Hepatocyte (in vitro differentiated cells): ENCODE results near the gene TRPT1. TPM values are rescaled to one million over a fixed set of nuclear protein-coding genes. Genes with fewer than 3 reads are reported as not detected.

Experiments
- DNase-seq: peaks from one replicate; pipeline ENCODE4 v3.0.0-alpha.2; 2016; ENCODE audit warnings: low spot score
- H2AFZ ChIP-seq: fragments of 200-600 bp; sonication (generic); 2 replicates; pipeline ENCODE4 v1.6.0; 2016; ENCODE audit warnings: antibody characterized with exemption, mild to moderate bottlenecking
- H3K27ac ChIP-seq: fragments of 200-600 bp; sonication (generic); 2 replicates; pipeline ENCODE4 v1.5.1; 2016; ENCODE audit warnings: mild to moderate bottlenecking
- H3K27me3 ChIP-seq: fragments of 200-600 bp; sonication (generic); 2 replicates; pipeline ENCODE4 v1.6.1; 2016
- H3K36me3 ChIP-seq: fragments of 200-600 bp; sonication (generic); replicated peaks from 2 replicates; pipeline ENCODE4 v1.5.1; 2016; ENCODE audit warnings: low read depth; ENCODE audit not compliant: insufficient read depth
- H3K4me1 ChIP-seq: fragments of 200-600 bp; sonication (generic); 2 replicates; pipeline ENCODE4 v1.5.1; 2016; ENCODE audit warnings: mild to moderate bottlenecking, moderate library complexity; ENCODE audit not compliant: insufficient read depth
- H3K4me2 ChIP-seq: fragments of 200-600 bp; sonication (generic); 2 replicates; pipeline ENCODE4 v1.6.0; 2016
- H3K4me3 ChIP-seq: fragments of 200-600 bp; sonication (generic); 2 replicates; pipeline ENCODE4 v1.5.1; 2016; ENCODE audit warnings: mild to moderate bottlenecking
- H3K79me2 ChIP-seq: fragments of 200-600 bp; sonication (generic); 2 replicates; pipeline ENCODE4 v1.6.0; 2017; ENCODE audit warnings: mild to moderate bottlenecking
- H3K9me2 ChIP-seq: fragments of 200-600 bp; sonication (generic); replicated peaks from 2 replicates; pipeline ENCODE4 v1.6.0; 2017; ENCODE audit warnings: mild to moderate bottlenecking; ENCODE audit not compliant: insufficient read depth
- H3K9me3 ChIP-seq: fragments of 200-600 bp; sonication (generic); 2 replicates; pipeline ENCODE4 v1.5.1; 2016; ENCODE audit warnings: low read depth, mild to moderate bottlenecking
- H4K20me1 ChIP-seq: fragments of 200-600 bp; sonication (generic); 2 replicates; pipeline ENCODE4 v1.6.0; 2016; ENCODE audit warnings: mild to moderate bottlenecking; ENCODE audit not compliant: insufficient read depth, poor library complexity, severe bottlenecking
- EZH2 ChIP-seq: fragments of 200-600 bp; sonication (generic); IDR thresholded peaks from 2 replicates; pipeline ENCODE4 v1.6.1; 2016; ENCODE audit warnings: antibody characterized with exemption, mild to moderate bottlenecking, borderline replicate concordance
- EZH2phosphoT487 ChIP-seq: fragments of 200-600 bp; sonication (generic); IDR thresholded peaks from one replicate; pipeline ENCODE4 v1.6.1; 2018; ENCODE audit warnings: antibody characterized with exemption, mild to moderate bottlenecking, low read depth, moderate library complexity; ENCODE audit not compliant: unreplicated experiment, severe bottlenecking
- WGBS: methylation state at CpG from one replicate; pipeline ENCODE4 v1.1.6; 2016; ENCODE audit warnings: low lambda C conversion rate; ENCODE audit errors: missing lambda C conversion rate; 5-methylcytosine and 5-hydroxymethylcytosine counted together
- polyA plus RNA-seq: library from polyadenylated mRNA; unstranded; fragments of >200 nt; fragmentation: Nextera tagmentation; extraction: Ambion mirVana; gene quantifications from 2 replicates; pipeline ENCODE4 v1.2.1, GENCODE V29; 2016
- total RNA-seq: library from RNA; depleted of rRNA; stranded (reverse); fragments of >200 nt; gene quantifications from 2 replicates; pipeline ENCODE4 v1.2.3, GENCODE V29; 2014
- TF ChIP-seq, protein P1 (sequence below): fragments of 200-600 bp; sonication (generic); IDR thresholded peaks from 2 replicates; pipeline ENCODE4 v1.5.1; 2016; ENCODE audit warnings: antibody characterized with exemption, mild to moderate bottlenecking; ENCODE audit not compliant: poor library complexity

TRPT1 gene
- total and polyA plus RNA-seq, 2 experiments from 2014 or later, result 52.8 to 55.5 TPM

- no peaks in the 10 kb centered on the region for H3K36me3 ChIP-seq
- no peak overlapping the region for H3K4me2 ChIP-seq
- no peaks in the 10 kb centered on the region for H3K9me2 ChIP-seq
- H2AFZ ChIP-seq, result no peak overlapping the region
- H3K79me2 ChIP-seq, result no peaks in the 10 kb centered on the region
- peaks cover under 1% of the 10 kb centered on the region for H3K4me1 ChIP-seq
- H3K27ac ChIP-seq, result no peak overlapping the region
- DNase-seq, result no peak
- no peaks in the 10 kb centered on the region for H4K20me1 ChIP-seq
- H3K4me3 ChIP-seq, result no peak overlapping the region
- TF ChIP-seq, protein P1, sequence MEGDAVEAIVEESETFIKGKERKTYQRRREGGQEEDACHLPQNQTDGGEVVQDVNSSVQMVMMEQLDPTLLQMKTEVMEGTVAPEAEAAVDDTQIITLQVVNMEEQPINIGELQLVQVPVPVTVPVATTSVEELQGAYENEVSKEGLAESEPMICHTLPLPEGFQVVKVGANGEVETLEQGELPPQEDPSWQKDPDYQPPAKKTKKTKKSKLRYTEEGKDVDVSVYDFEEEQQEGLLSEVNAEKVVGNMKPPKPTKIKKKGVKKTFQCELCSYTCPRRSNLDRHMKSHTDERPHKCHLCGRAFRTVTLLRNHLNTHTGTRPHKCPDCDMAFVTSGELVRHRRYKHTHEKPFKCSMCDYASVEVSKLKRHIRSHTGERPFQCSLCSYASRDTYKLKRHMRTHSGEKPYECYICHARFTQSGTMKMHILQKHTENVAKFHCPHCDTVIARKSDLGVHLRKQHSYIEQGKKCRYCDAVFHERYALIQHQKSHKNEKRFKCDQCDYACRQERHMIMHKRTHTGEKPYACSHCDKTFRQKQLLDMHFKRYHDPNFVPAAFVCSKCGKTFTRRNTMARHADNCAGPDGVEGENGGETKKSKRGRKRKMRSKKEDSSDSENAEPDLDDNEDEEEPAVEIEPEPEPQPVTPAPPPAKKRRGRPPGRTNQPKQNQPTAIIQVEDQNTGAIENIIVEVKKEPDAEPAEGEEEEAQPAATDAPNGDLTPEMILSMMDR, result no peak
- TF ChIP-seq EZH2, result no peak
- no peak for TF ChIP-seq EZH2phosphoT487
- no peaks in the 10 kb centered on the region for H3K9me3 ChIP-seq
- H3K27me3 ChIP-seq, result no peaks in the 10 kb centered on the region
- 95% methylated on average over 10 of the region's 10 CpGs for WGBS
Observed at GRCh38 chr11:64219755-64220154, 6.2 kb downstream of the TRPT1 start.

DNA sequence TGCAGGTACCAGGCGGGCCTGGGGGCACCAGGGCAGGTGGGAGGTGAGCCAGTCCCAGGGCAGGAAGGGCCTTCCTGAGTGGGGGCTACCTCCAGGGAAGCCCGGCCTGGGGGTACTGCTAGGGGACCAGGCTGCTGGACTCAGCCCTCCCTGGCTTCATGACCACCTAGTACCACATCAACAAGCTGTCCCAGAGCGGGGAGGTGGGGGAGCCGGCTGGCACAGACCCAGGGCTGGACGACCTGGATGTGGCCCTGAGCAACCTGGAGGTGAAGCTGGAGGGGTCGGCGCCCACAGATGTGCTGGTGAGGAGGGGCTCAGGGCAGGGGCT is 6.7 kb downstream of the TRPT1 start:
- H3K4me1 ChIP-seq, result no peaks in the 10 kb centered on the region
- TF ChIP-seq EZH2, result no peak
- TF ChIP-seq, protein P1, result no peak
- no peak for TF ChIP-seq EZH2phosphoT487
- H3K27me3 ChIP-seq, result no peaks in the 10 kb centered on the region
- no peaks in the 10 kb centered on the region for H3K79me2 ChIP-seq
- H4K20me1 ChIP-seq, result no peaks in the 10 kb centered on the region
- peak; percentile 4 for DNase-seq
- H3K4me2 ChIP-seq, result no peak overlapping the region
- H2AFZ ChIP-seq, result no peak overlapping the region
- H3K36me3 ChIP-seq, result no peaks in the 10 kb centered on the region
- no peaks in the 10 kb centered on the region for H3K9me3 ChIP-seq
- no peaks in the 10 kb centered on the region for H3K9me2 ChIP-seq
- no peak overlapping the region for H3K4me3 ChIP-seq
- no peak overlapping the region for H3K27ac ChIP-seq
- WGBS, result 97% methylated on average over 7 of the region's 7 CpGs

GRCh38 chr11:64218628-64219353 is 7.2 kb downstream of the TRPT1 start:
- TF ChIP-seq EZH2 (no peak), EZH2phosphoT487 (no peak)
- TF ChIP-seq, protein P1, result no peak
- H3K9me3 ChIP-seq, result no peaks in the 10 kb centered on the region
- no peaks in the 10 kb centered on the region for H3K79me2 ChIP-seq
- no peaks in the 10 kb centered on the region for H3K4me1 ChIP-seq
- H3K36me3 ChIP-seq, result no peaks in the 10 kb centered on the region
- DNase-seq, result peak; percentile 4
- WGBS, result 88% methylated on average over 11 of the region's 11 CpGs
- H3K27ac ChIP-seq, result no peak overlapping the region
- H3K27me3 ChIP-seq, result no peaks in the 10 kb centered on the region
- H3K4me2 ChIP-seq, result no peak overlapping the region
- no peak overlapping the region for H2AFZ ChIP-seq
- H3K9me2 ChIP-seq, result no peaks in the 10 kb centered on the region
- H4K20me1 ChIP-seq, result no peaks in the 10 kb centered on the region
- no peak overlapping the region for H3K4me3 ChIP-seq
